C4-2B (cell line): ENCODE results near the gene GAS2L2.

Experiments used
- ZFX ChIP-seq: fragments of 450-650 bp; IDR thresholded peaks from 2 replicates; pipeline ENCODE4 v1.6.1; 2017
- TF ChIP-seq, protein P1 (sequence below): fragments of 450-650 bp; conservative IDR thresholded peaks from 2 replicates; pipeline ENCODE4 v1.5.1; 2017; ENCODE audit warnings: mild to moderate bottlenecking

DNA sequence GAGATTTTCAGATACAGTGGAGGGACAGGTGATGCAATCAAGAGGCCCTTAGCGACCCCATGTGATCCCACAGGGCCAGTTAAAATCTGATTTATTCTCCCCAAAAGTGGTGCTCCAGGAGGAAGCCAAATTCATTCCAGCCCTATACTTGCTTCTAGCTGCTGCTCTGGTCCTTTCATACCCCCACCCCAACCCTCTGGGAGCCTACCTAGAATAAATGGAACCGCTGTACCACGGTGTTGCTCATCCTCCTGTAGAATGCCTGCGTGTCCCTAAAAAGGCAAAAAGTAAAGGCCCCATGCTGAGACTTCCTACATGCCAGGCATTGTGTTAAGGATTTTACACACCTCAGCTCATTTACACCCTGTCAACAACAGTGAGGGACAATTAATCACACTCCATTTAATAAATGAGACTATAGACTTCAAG lies 23.6 kb downstream of the GAS2L2 start:
- TF ChIP-seq, protein P1, sequence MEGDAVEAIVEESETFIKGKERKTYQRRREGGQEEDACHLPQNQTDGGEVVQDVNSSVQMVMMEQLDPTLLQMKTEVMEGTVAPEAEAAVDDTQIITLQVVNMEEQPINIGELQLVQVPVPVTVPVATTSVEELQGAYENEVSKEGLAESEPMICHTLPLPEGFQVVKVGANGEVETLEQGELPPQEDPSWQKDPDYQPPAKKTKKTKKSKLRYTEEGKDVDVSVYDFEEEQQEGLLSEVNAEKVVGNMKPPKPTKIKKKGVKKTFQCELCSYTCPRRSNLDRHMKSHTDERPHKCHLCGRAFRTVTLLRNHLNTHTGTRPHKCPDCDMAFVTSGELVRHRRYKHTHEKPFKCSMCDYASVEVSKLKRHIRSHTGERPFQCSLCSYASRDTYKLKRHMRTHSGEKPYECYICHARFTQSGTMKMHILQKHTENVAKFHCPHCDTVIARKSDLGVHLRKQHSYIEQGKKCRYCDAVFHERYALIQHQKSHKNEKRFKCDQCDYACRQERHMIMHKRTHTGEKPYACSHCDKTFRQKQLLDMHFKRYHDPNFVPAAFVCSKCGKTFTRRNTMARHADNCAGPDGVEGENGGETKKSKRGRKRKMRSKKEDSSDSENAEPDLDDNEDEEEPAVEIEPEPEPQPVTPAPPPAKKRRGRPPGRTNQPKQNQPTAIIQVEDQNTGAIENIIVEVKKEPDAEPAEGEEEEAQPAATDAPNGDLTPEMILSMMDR, result no peak
- no peak for TF ChIP-seq ZFX
